SJCRH30 (cell line): ENCODE results near the gene HDGF. TPM values are rescaled to one million over a fixed set of nuclear protein-coding genes. Genes with fewer than 3 reads are reported as not detected.
A peak's percentile ranks its signal among the peaks of the same experiment; 100 is the strongest.

Experiments used
- DNase-seq, 2 experiments: peaks; one replicate each; pipeline ENCODE4 v3.0.0-alpha.2; 2015 to 2020
- H3K27ac ChIP-seq: fragments of 250-450 bp; sonication (Bioruptor Pico); 2 replicates; pipeline ENCODE4 v1.5.1; 2020; ENCODE audit warnings: mild to moderate bottlenecking, moderate library complexity
- H3K27me3 ChIP-seq: fragments of 250-450 bp; sonication (Bioruptor Pico); 2 replicates; pipeline ENCODE4 v1.5.1; 2020; ENCODE audit warnings: mild to moderate bottlenecking, moderate library complexity
- H3K36me3 ChIP-seq: fragments of 250-450 bp; sonication (Bioruptor Pico); 2 replicates; pipeline ENCODE4 v1.5.1; 2020; ENCODE audit warnings: mild to moderate bottlenecking, moderate library complexity
- H3K4me1 ChIP-seq: fragments of 250-450 bp; sonication (Bioruptor Pico); 2 replicates; pipeline ENCODE4 v1.5.1; 2020; ENCODE audit warnings: mild to moderate bottlenecking, moderate library complexity
- H3K4me3 ChIP-seq: fragments of 250-450 bp; sonication (Bioruptor Pico); 2 replicates; pipeline ENCODE4 v1.5.1; 2020; ENCODE audit warnings: mild to moderate bottlenecking, moderate library complexity
- H3K9me3 ChIP-seq: fragments of 250-450 bp; sonication (Bioruptor Pico); replicated peaks from 2 replicates; pipeline ENCODE4 v1.5.1; 2020; ENCODE audit warnings: mild to moderate bottlenecking, moderate library complexity
- total RNA-seq: library from RNA; depleted of rRNA; stranded (reverse); fragments of >200 nt; shearing (Covaris generic); gene quantifications from 2 replicates; pipeline ENCODE4 v1.2.3, GENCODE V29; 2014

HDGF gene
- total RNA-seq, 1 experiment from 2014 or later, result 278 TPM

DNA sequence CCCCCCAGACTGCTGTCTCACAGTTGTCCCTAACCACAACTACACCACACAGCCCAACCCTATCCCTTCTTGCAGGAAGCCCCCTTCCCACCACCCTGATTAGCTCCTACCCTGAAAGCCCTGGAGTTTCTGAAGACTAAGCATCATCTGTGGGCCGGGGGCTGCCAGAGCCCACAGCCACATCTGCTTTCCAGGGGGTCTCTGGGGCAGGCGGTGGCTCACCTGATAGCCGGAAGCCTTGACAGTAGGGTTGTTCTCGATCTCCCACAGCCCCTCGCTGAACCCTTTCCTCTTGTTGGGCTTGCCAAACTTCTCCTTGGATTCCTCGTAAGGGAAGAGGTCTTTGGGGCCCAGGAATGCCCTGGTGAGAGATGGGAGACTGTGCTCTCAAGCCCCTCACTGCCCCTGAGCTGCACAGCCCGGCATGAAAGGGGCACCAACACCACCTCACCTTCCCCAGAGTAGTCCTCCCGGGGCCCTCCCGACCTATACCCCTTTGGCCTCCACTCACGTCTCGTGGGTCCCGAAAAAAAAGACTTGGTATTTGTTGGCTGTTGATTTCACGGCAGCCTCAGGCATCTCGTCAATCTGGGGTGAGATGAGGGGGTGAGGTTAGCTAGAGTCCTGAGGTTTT lies 6.6 kb downstream of the HDGF start:
- Histone ChIP-seq H3K4me1 (peaks cover 39% of the 10 kb centered on the region), H3K27ac (no peak overlapping the region), H3K4me3 (no peak overlapping the region), H3K36me3 (peaks cover 10% of the 10 kb centered on the region; the same call in 1 of the 2 replicates), H3K27me3 (no peaks in the 10 kb centered on the region), H3K9me3 (no peaks in the 10 kb centered on the region)
- no peak for DNase-seq

DNA sequence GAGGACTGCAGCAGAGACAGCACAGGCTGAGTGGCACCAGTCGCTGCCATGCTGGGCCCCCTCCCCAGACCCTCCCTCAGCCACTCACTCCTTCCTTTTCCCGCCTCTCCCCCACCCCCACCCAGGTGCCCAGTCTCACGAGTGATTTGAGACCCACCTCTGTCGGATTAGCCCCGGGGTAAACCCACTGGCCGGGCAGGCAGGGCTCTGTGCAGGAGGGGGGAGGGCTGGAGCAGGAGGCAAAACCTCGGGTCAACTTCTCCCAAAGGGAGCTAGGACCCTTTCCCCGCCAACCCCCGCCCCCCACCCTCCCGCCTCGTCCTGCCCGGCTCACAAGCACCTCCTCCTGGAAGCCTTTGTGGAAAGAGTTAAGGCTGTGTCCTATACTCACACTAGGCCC lies 7.1 kb downstream of the HDGF start:
- no peaks in the 10 kb centered on the region for H3K27me3 ChIP-seq
- no peak overlapping the region for H3K27ac ChIP-seq
- H3K36me3 ChIP-seq, result peaks cover 11% of the 10 kb centered on the region; the same call in 1 of the 2 replicates
- peaks cover 36% of the 10 kb centered on the region for H3K4me1 ChIP-seq
- H3K9me3 ChIP-seq, result no peaks in the 10 kb centered on the region
- DNase-seq, result no peak
- H3K4me3 ChIP-seq, result no peak overlapping the region

DNA sequence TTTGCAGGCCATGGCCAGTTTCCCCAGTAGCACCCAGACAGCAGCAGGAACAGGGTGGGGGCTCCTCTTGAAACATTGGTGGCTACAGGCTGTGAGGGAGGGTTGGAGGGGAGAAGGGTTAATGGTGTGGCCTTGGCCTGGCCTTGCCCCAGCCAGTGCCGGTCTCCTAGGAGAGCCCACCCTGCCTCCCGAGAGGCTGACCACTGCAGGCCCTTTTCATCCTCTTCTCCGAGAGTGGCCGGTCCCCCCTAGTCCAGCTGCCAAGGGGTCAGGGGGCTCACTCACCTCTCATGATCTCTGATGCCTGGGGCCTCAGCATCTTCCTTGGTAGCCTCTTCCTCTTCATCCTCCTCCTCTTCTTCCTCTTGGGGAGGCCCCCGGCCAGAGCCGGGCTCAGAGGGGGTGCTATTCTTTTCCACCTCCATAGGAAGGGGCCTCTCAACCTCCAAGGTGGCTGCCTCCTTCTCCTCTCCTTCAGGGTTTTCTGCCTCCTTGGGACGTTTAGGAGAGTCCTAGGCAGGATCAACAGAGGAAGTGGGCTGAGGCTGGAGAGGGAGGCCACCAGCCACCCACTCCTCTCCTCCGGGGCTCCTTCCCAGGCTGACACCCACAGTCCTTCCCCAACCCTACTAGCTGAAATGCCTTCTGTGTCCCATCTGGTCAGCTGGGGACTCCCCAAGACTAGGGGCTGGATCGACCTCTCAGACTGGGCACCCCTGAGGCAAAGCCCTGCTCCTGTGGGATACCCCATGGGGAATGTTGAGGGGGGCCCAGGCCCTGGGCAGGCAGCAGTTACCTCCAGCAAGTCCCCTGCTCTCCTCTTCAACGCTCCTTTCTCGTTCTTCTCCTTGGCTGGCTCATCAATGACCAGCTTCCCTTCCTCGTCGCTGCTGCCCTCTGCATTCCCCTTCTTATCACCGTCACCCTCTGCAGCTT lies 7.8 kb downstream of the HDGF start:
- DNase-seq, result no peak
- H3K4me1 ChIP-seq, result peaks cover 29% of the 10 kb centered on the region
- no peak overlapping the region for H3K4me3 ChIP-seq
- H3K27me3 ChIP-seq, result no peaks in the 10 kb centered on the region
- peaks cover 13% of the 10 kb centered on the region; the same call in 1 of the 2 replicates for H3K36me3 ChIP-seq
- H3K9me3 ChIP-seq, result no peaks in the 10 kb centered on the region
- no peak overlapping the region for H3K27ac ChIP-seq

DNA sequence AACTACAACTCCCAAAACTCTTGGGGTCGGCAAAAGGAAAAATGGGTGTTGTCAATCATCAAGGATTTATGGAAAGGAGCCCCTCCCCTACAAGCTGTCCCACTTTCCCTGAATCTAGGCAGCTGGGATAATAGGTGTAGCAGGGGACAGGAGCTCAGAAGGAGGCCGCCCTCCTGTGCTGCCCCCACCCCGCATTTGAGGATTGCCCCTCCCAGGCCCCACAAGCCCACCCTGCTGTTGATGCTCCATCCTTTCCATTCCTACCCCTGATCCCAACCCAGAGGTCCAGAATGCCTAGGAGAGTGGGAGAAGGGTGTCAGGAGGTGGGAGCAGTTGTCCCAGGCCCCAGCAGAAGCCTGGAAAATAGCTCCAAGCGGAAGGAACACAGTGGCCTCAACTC lies 8.7 kb downstream of the HDGF start:
- DNase-seq, result no peak
- Histone ChIP-seq H3K36me3 (peaks cover 13% of the 10 kb centered on the region; the same call in 1 of the 2 replicates), H3K4me1 (peaks cover 20% of the 10 kb centered on the region), H3K27me3 (no peaks in the 10 kb centered on the region), H3K9me3 (no peaks in the 10 kb centered on the region), H3K27ac (no peak overlapping the region), H3K4me3 (no peak overlapping the region)

DNA sequence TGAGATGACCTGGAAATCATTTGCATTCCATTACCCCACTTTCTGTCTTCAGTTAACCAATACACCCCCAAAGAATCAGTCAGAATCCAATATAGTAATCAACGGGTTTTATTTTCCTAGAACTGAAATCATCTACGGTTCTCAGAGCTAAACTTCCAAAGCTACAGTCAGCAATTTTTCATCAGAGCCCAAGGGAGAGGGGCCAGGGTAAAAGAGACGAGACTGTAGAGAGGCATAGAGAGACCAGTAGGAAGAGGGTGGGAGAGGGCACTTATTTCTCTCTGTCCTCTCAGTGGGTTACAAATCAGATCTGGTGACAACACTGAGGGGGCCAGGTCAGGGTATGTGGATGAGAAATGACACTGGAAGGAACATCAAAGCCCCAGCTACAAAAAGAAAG lies 9.5 kb downstream of the HDGF start:
- Histone ChIP-seq H3K4me1 (peaks cover 14% of the 10 kb centered on the region), H3K4me3 (no peak overlapping the region), H3K36me3 (peaks cover 17% of the 10 kb centered on the region; the same call in 1 of the 2 replicates), H3K27me3 (no peaks in the 10 kb centered on the region), H3K9me3 (no peaks in the 10 kb centered on the region), H3K27ac (no peak overlapping the region)
- no peak for DNase-seq

DNA sequence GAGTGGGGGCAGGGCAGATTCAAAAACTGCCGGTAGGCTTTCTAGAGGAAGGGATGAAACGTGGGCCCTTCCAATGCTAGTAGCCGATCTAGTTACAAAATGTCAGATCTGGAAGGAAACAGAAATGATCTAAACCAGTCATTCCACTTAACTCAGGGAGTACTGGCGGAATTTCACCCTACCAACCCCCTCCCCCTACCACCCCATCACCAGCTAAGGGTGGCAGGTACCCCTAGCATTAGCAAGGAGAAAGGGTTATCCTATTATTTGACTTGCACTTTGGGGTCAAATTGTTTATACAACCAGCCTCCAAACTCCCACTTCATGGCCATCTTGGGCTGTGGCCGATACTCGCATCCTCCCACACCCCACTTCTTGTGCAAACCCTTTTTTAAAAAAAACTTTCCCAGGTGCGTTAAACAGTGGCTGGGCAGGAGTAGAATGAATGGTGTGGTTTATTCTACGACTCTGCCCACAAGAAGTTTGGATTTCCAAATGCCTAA lies 9.9 kb downstream of the HDGF start:
- H3K36me3 ChIP-seq, result peaks cover 17% of the 10 kb centered on the region; the same call in 1 of the 2 replicates
- no peak for DNase-seq
- H3K4me3 ChIP-seq, result 0 out of 2 replicates have a peak overlapping the region, but pooled peaks have one; percentile 7
- peak overlapping the region; percentile 37; the same call in 1 of the 2 replicates for H3K27ac ChIP-seq
- no peaks in the 10 kb centered on the region for H3K9me3 ChIP-seq
- H3K4me1 ChIP-seq, result peaks cover 14% of the 10 kb centered on the region
- H3K27me3 ChIP-seq, result no peaks in the 10 kb centered on the region

DNA sequence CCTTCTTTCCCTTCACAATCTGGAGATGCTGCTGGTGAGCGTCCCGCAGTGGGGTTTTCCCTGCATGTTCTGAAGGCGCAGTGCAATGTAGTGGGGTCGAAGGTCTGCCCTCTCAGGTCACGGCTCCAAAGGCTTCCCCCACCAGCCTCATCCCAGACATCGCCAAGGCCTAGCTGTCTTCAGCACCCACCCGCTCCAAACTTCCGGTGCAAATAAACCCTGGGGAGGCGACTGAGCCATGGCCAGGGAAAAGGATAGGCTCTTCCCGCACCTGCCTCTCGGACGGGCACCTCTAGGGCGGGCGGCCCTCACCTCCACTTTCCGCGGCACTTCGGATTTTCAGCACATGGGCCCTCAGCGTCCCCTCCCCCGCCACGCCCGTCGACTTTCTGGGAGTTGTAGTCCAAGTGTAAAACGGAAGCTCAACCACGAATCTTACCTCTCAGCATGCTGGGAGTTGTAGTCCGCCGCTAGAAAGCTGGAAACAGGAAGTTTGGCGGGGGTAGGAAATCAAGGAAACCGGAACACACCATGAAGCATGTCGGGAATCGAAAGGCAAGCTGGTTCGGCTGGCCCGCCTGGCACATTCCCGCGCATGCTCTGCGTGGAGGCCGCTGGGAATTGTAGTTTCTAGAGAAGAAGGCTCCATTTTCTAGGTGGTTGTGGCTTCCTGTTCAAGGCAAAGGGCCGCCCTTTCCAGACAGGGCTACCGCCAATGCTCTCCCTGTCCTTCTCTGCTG lies 10.6 kb downstream of the HDGF start, which contains the start of gene MRPL24:
MRPL24 (minus strand) TSS at position 348 of the 740 bp plus-strand sequence. CDS start 2,384 bp downstream, outside the sequence.
- H3K4me1 ChIP-seq, result peaks cover 9% of the 10 kb centered on the region; the same call in 1 of the 2 replicates
- H3K4me3 ChIP-seq, result peak within 1 kb of the TSS; percentile 81
- H3K9me3 ChIP-seq, result no peaks in the 10 kb centered on the region
- H3K27me3 ChIP-seq, result no peaks in the 10 kb centered on the region
- peak within 1 kb of the TSS; percentile 66 for H3K27ac ChIP-seq
- H3K36me3 ChIP-seq, result peaks cover 19% of the 10 kb centered on the region; the same call in 1 of the 2 replicates
- DNase-seq, result peak; percentile 97 to 99

DNA sequence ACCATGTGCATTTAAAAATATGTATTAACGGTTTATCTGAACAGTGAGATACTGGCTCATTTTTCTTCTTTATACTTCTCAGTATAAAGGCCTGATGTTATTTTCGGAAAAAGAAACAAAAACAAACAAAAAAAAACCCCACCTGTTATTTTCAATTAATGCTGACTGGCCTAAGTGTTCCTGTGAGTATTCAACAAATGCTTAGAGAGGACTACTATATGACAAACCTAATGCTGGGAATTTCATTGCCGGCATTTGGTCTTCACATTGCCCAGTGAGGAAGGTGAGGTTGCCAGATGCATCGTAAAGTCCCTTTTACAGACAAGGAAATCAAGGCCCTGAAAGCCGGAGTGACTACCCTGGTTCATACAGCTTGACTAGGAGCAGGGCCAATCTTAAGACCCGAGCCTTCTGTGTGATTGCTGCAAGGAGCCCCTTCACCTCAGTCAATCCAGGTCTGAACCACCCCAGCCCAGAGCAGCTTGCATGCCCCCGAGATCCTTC lies 11.2 kb downstream of the HDGF start:
- Histone ChIP-seq H3K27ac (peak overlapping the region; percentile 66), H3K36me3 (peaks cover 16% of the 10 kb centered on the region; the same call in 1 of the 2 replicates)
- peak in 1 of 2 experiments; percentile 51 for DNase-seq

DNA sequence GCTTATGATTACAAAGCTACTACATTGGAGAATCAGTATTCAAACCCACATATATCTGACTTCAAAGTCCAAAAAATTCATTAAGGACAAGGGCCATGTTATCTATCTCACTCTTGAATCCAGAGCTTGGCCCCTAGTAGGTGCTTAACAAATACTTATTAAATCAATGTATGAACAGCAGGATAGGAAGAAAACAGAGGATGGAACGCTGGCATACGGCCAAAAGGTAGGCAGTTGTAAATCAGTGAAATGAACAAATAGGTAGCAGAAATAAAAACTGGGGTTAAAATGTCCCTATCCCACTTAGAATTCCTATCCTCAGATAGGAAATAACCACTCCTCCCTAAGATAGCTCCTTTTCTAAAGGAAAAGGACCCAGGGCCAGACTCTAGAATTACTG lies 12.6 kb downstream of the HDGF start:
- no peak overlapping the region for H3K4me3 ChIP-seq
- no peak overlapping the region for H3K27ac ChIP-seq

More for the DNA sequence above, 11.2 kb downstream of the HDGF start:
- Histone ChIP-seq H3K4me3 (peak overlapping the region; percentile 81), H3K4me1 (peaks cover 8% of the 10 kb centered on the region; the same call in 1 of the 2 replicates), H3K27me3 (no peaks in the 10 kb centered on the region), H3K9me3 (no peaks in the 10 kb centered on the region)

DNA sequence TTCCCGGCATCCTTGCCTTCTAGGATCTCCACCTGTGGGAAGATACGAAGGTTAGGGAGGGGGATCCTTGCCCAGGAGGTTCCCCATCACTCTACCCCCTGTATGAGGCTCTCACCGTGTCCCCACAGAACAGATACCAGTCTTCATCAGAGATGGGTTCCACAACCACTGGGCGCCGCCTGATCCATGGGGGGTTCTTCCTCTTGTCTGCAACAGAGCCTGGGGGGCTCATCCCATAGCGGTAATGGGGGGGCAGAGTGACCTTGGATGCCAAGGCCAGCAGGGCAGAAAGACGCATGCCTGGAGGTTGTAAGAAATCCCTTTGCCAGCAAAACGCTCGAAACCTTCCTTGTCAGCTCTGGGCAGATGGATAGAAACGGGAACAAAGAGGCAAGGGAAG lies 13.1 kb downstream of the HDGF start:
- DNase-seq, result no peak

More for the DNA sequence above, 12.6 kb downstream of the HDGF start:
- no peaks in the 10 kb centered on the region for H3K9me3 ChIP-seq
- H3K36me3 ChIP-seq, result peaks cover 13% of the 10 kb centered on the region; the same call in 1 of the 2 replicates
- H3K27me3 ChIP-seq, result no peaks in the 10 kb centered on the region
- H3K4me1 ChIP-seq, result peaks cover 8% of the 10 kb centered on the region; the same call in 1 of the 2 replicates
- no peak for DNase-seq

DNA sequence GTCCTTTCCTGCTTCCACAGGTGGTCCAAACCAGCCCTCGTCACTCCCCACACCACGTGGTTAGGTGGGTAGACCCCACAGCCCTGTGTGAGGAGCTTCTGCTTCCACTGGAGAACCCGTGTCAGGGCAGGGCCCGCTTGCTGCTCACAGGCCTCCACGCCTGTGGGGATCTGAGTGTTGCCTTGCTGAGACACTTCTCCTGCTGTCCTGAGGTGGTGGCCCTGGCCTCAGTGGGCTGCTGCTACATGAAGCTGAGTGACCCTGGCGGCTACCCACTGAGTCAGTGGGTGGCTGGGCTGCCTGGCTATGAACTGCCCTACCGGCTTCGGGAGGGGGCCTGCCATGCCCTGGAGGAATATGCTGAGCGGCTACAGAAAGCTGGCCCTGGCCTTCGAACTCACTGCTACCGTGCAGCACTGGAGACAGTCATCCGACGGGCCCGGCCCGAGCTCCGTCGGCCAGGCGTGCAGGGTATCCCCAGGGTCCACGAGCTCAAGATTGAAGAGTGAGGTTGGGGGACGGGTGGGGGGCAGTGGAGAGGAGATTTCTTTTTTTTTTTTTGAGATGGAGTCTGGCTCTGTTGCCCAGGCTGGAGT lies 17.4 kb downstream of the HDGF start:
- Histone ChIP-seq H3K4me1 (no peaks in the 10 kb centered on the region), H3K27me3 (no peaks in the 10 kb centered on the region), H3K27ac (no peak overlapping the region), H3K4me3 (no peak overlapping the region), H3K36me3 (peaks cover 6% of the 10 kb centered on the region; the same call in 1 of the 2 replicates), H3K9me3 (no peaks in the 10 kb centered on the region)
- no peak for DNase-seq

More for the DNA sequence above, 13.1 kb downstream of the HDGF start:
- Histone ChIP-seq H3K27me3 (no peaks in the 10 kb centered on the region), H3K9me3 (no peaks in the 10 kb centered on the region), H3K27ac (no peak overlapping the region), H3K4me3 (no peak overlapping the region), H3K4me1 (peaks cover 8% of the 10 kb centered on the region; the same call in 1 of the 2 replicates), H3K36me3 (peaks cover 11% of the 10 kb centered on the region; the same call in 1 of the 2 replicates)

DNA sequence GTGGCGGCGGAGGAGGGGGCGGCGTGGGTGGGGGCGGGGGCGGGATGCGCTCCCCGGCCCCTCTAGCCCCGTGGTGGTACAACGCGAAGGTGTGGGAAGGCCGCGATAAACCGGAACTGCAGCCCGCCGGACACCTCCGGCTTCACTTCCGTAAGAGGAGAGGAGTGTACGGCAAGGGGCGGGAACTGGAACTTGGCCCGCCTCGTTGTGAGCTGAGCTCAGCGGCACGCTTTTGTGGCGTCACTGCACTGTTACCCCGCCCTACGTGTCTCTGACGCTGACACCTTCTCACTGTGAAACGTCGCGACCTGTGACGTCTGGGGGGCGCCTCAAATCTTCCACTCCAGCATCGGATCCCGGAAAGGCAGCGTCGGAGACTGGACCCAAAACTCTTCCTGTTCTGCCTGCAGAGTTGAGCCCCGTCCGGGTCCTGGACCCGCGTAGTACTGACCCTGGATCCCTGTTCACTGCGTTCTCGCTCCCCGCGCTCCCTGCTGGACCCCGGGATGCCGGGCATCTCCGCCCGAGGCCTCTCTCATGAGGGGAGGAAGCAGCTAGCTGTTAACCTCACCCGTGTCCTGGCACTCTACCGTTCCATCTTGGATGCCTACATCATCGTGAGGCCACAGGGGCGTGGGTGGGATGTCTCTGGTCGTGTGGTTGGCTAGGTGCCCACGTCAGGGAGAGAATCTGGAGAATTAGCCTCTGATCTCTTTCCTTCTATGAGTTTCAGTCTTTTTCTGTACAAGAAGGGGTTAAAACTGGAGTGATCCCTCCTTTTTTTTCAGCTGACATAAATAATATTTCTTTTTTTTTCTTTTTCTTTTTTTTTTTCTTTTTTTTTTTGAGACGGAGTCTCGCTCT lies 22.6 kb downstream of the HDGF start, which contains the start of gene ISG20L2:
ISG20L2 (minus strand) TSS at position 168 of the 864 bp plus-strand sequence. CDS start 1,114 bp downstream, outside the sequence.
- Histone ChIP-seq H3K27me3 (no peaks in the 10 kb centered on the region), H3K9me3 (no peaks in the 10 kb centered on the region), H3K36me3 (peaks cover 19% of the 10 kb centered on the region), H3K4me3 (peak within 1 kb of the TSS; percentile 79), H3K27ac (peak within 1 kb of the TSS; percentile 51), H3K4me1 (peaks cover 12% of the 10 kb centered on the region)
- DNase-seq, result peak; percentile 95 to 96
